Measurements from ENCODE around the gene BSG. TPM values are rescaled to one million over a fixed set of nuclear protein-coding genes. Genes with fewer than 3 reads are reported as not detected.
A peak's percentile ranks its signal among the peaks of the same experiment; 100 is the strongest.

BSG gene
- 144 TPM for total RNA-seq

- H3K36me3 ChIP-seq (ENCODE audit: control insufficient read depth in 3 of 3, insufficient read depth in 3 of 3, low read length in 3 of 3), result peaks cover 0 to 8% (median 0%) of the 10 kb centered on the region in 3 donors
- H3K4me1 ChIP-seq (ENCODE audit: control insufficient read depth in 3 of 3, insufficient read depth in 3 of 3, low read length in 3 of 3), result peaks cover 39 to 50% (median 43%) of the 10 kb centered on the region in 3 donors
- H3K27ac ChIP-seq (ENCODE audit: low read depth, low read length), result peak within 1 kb of the TSS; percentile 94
- H3K4me3 ChIP-seq (ENCODE audit: low read length in 3 of 3), result peak within 1 kb of the TSS; percentile 86 to 91 (median 90)
- H3K9me3 ChIP-seq (ENCODE audit: control insufficient read depth in 3 of 3, low read length in 3 of 3), result no peaks in the 10 kb centered on the region
- H3K27me3 ChIP-seq (ENCODE audit: control insufficient read depth in 3 of 3, insufficient read depth in 3 of 3, low read length in 3 of 3), result peaks cover 0 to 5% (median 4%) of the 10 kb centered on the region in 3 donors
- peak within 1 kb of the TSS; percentile 97 to 99 (median 98) for H3K9ac ChIP-seq (ENCODE audit: low read depth in 1 of 3, low read length in 3 of 3)
Measured at GRCh38 chr19:572140-572742, at the start of gene BSG. TSS of gene BSG (plus strand) at chr19:572596. CDS start at chr19:572635, 39 bp downstream.

- no peaks in the 10 kb centered on the region for H3K9me3 ChIP-seq (ENCODE audit: control insufficient read depth in 3 of 3, low read length in 3 of 3)
- no peak overlapping the region for H3K4me3 ChIP-seq (ENCODE audit: low read length in 3 of 3)
- H3K36me3 ChIP-seq (ENCODE audit: control insufficient read depth in 3 of 3, insufficient read depth in 3 of 3, low read length in 3 of 3), result no peaks in the 10 kb centered on the region
- H3K27ac ChIP-seq (ENCODE audit: low read depth, low read length), result no peak overlapping the region
- peaks cover 4 to 10% (median 7%) of the 10 kb centered on the region in 3 donors for H3K27me3 ChIP-seq (ENCODE audit: control insufficient read depth in 3 of 3, insufficient read depth in 3 of 3, low read length in 3 of 3)
- H3K4me1 ChIP-seq (ENCODE audit: control insufficient read depth in 3 of 3, insufficient read depth in 3 of 3, low read length in 3 of 3), result peaks cover 0 to 2% (median 0%) of the 10 kb centered on the region in 3 donors
- H3K9ac ChIP-seq (ENCODE audit: low read depth in 1 of 3, low read length in 3 of 3), result no peak overlapping the region
Measured at GRCh38 chr19:522726-523125, 49.7 kb upstream of the BSG start.

- H3K9me3 ChIP-seq (ENCODE audit: control insufficient read depth in 3 of 3, low read length in 3 of 3), result no peaks in the 10 kb centered on the region
- peaks cover 10 to 12% (median 10%) of the 10 kb centered on the region in 3 donors for H3K27me3 ChIP-seq (ENCODE audit: control insufficient read depth in 3 of 3, insufficient read depth in 3 of 3, low read length in 3 of 3)
- H3K4me3 ChIP-seq (ENCODE audit: low read length in 3 of 3), result no peak overlapping the region
- no peak overlapping the region for H3K27ac ChIP-seq (ENCODE audit: low read depth, low read length)
- no peaks in the 10 kb centered on the region for H3K36me3 ChIP-seq (ENCODE audit: control insufficient read depth in 3 of 3, insufficient read depth in 3 of 3, low read length in 3 of 3)
- H3K4me1 ChIP-seq (ENCODE audit: control insufficient read depth in 3 of 3, insufficient read depth in 3 of 3, low read length in 3 of 3), result peaks cover 0 to 2% (median 0%) of the 10 kb centered on the region in 3 donors
- no peak overlapping the region for H3K9ac ChIP-seq (ENCODE audit: low read depth in 1 of 3, low read length in 3 of 3)
Measured at GRCh38 chr19:524062-524674, 48.2 kb upstream of the BSG start.

GRCh38 chr19:525029-525428 is 47.4 kb upstream of the BSG start:
- H3K27ac ChIP-seq (ENCODE audit: low read depth, low read length), result no peak overlapping the region
- H3K9ac ChIP-seq (ENCODE audit: low read depth in 1 of 3, low read length in 3 of 3), result no peak overlapping the region
- H3K27me3 ChIP-seq (ENCODE audit: control insufficient read depth in 3 of 3, insufficient read depth in 3 of 3, low read length in 3 of 3), result peaks cover 10 to 12% (median 10%) of the 10 kb centered on the region in 3 donors
- H3K36me3 ChIP-seq (ENCODE audit: control insufficient read depth in 3 of 3, insufficient read depth in 3 of 3, low read length in 3 of 3), result no peaks in the 10 kb centered on the region
- peaks cover 0 to 2% (median 0%) of the 10 kb centered on the region in 3 donors for H3K4me1 ChIP-seq (ENCODE audit: control insufficient read depth in 3 of 3, insufficient read depth in 3 of 3, low read length in 3 of 3)
- no peak overlapping the region for H3K4me3 ChIP-seq (ENCODE audit: low read length in 3 of 3)
- H3K9me3 ChIP-seq (ENCODE audit: control insufficient read depth in 3 of 3, low read length in 3 of 3), result no peaks in the 10 kb centered on the region

GRCh38 chr19:525857-526419 is 46.5 kb upstream of the BSG start:
- H3K36me3 ChIP-seq (ENCODE audit: control insufficient read depth in 3 of 3, insufficient read depth in 3 of 3, low read length in 3 of 3), result no peaks in the 10 kb centered on the region

GRCh38 chr19:530134-531008 is 42.0 kb upstream of the BSG start:
- Histone ChIP-seq H3K9ac (ENCODE audit: low read depth in 1 of 3, low read length in 3 of 3) (peak overlapping the region; percentile 61 to 84 (median 78)), H3K9me3 (ENCODE audit: control insufficient read depth in 3 of 3, low read length in 3 of 3) (no peaks in the 10 kb centered on the region), H3K27me3 (ENCODE audit: control insufficient read depth in 3 of 3, insufficient read depth in 3 of 3, low read length in 3 of 3) (peaks cover 7 to 12% (median 10%) of the 10 kb centered on the region in 3 donors), H3K36me3 (ENCODE audit: control insufficient read depth in 3 of 3, insufficient read depth in 3 of 3, low read length in 3 of 3) (peaks cover 0 to under 1% (median 0%) of the 10 kb centered on the region in 3 donors), H3K4me3 (ENCODE audit: low read length in 3 of 3) (peak overlapping the region; percentile 59 to 82 (median 82)), H3K27ac (ENCODE audit: low read depth, low read length) (peak overlapping the region; percentile 79), H3K4me1 (ENCODE audit: control insufficient read depth in 3 of 3, insufficient read depth in 3 of 3, low read length in 3 of 3) (peaks cover 27 to 32% (median 32%) of the 10 kb centered on the region in 3 donors)

More at GRCh38 chr19:525857-526419, 46.5 kb upstream of the BSG start:
- H3K27ac ChIP-seq (ENCODE audit: low read depth, low read length), result no peak overlapping the region
- no peaks in the 10 kb centered on the region for H3K9me3 ChIP-seq (ENCODE audit: control insufficient read depth in 3 of 3, low read length in 3 of 3)
- H3K4me1 ChIP-seq (ENCODE audit: control insufficient read depth in 3 of 3, insufficient read depth in 3 of 3, low read length in 3 of 3), result peaks cover 3 to 7% (median 3%) of the 10 kb centered on the region in 3 donors
- H3K27me3 ChIP-seq (ENCODE audit: control insufficient read depth in 3 of 3, insufficient read depth in 3 of 3, low read length in 3 of 3), result peaks cover 10 to 12% (median 10%) of the 10 kb centered on the region in 3 donors
- H3K9ac ChIP-seq (ENCODE audit: low read depth in 1 of 3, low read length in 3 of 3), result no peak overlapping the region
- no peak overlapping the region for H3K4me3 ChIP-seq (ENCODE audit: low read length in 3 of 3)

GRCh38 chr19:531009-531752 is 41.2 kb upstream of the BSG start:
- H3K9ac ChIP-seq (ENCODE audit: low read depth in 1 of 3, low read length in 3 of 3), result peak overlapping the region; percentile 61 to 84 (median 78)
- no peaks in the 10 kb centered on the region for H3K9me3 ChIP-seq (ENCODE audit: control insufficient read depth in 3 of 3, low read length in 3 of 3)
- peaks cover 30 to 37% (median 37%) of the 10 kb centered on the region in 3 donors for H3K4me1 ChIP-seq (ENCODE audit: control insufficient read depth in 3 of 3, insufficient read depth in 3 of 3, low read length in 3 of 3)
- H3K27me3 ChIP-seq (ENCODE audit: control insufficient read depth in 3 of 3, insufficient read depth in 3 of 3, low read length in 3 of 3), result peaks cover 2 to 12% (median 8%) of the 10 kb centered on the region in 3 donors
- peak overlapping the region; percentile 79 for H3K27ac ChIP-seq (ENCODE audit: low read depth, low read length)
- H3K36me3 ChIP-seq (ENCODE audit: control insufficient read depth in 3 of 3, insufficient read depth in 3 of 3, low read length in 3 of 3), result peaks cover 3 to 8% (median 6%) of the 10 kb centered on the region in 3 donors
- H3K4me3 ChIP-seq (ENCODE audit: low read length in 3 of 3), result peak overlapping the region; percentile 59 to 94 (median 82)

- Histone ChIP-seq H3K4me3 (ENCODE audit: low read length in 3 of 3) (peak within 1 kb of the TSS; percentile 59 to 94 (median 88)), H3K27ac (ENCODE audit: low read depth, low read length) (peak within 1 kb of the TSS; percentile 90), H3K27me3 (ENCODE audit: control insufficient read depth in 3 of 3, insufficient read depth in 3 of 3, low read length in 3 of 3) (peaks cover 0 to 6% (median 6%) of the 10 kb centered on the region in 3 donors), H3K36me3 (ENCODE audit: control insufficient read depth in 3 of 3, insufficient read depth in 3 of 3, low read length in 3 of 3) (peaks cover 11 to 16% (median 13%) of the 10 kb centered on the region in 3 donors), H3K9me3 (ENCODE audit: control insufficient read depth in 3 of 3, low read length in 3 of 3) (no peaks in the 10 kb centered on the region), H3K4me1 (ENCODE audit: control insufficient read depth in 3 of 3, insufficient read depth in 3 of 3, low read length in 3 of 3) (peaks cover 30 to 37% (median 37%) of the 10 kb centered on the region in 3 donors), H3K9ac (ENCODE audit: low read depth in 1 of 3, low read length in 3 of 3) (peak within 1 kb of the TSS; percentile 89 to 96 (median 94))
Measured at GRCh38 chr19:531753-532560, 40.4 kb upstream of the BSG start, which contains the start of gene CDC34. TSS of gene CDC34 (plus strand) at chr19:531760. CDS start at chr19:531932, 172 bp downstream.

Measured in skeletal muscle tissue (tissue), 4 donors.